ENCODE measurements around the gene ST7. TPM values are rescaled to one million over a fixed set of nuclear protein-coding genes. Genes with fewer than 3 reads are reported as not detected.

Gene ST7
- total and polyA plus RNA-seq, 2 of the 8 experiments (the other 6 are each of a cell fraction or from before 2014, with no cell fraction given): 16.3 to 18.0 TPM

GRCh38 chr7:117012696-117013095 is 59.4 kb downstream of the ST7 start:
- Histone ChIP-seq H3K18ac (ENCODE audit: extremely low read depth, low read length) (no peak overlapping the region), H3K14ac (ENCODE audit: insufficient read length) (no peak overlapping the region), H3K23ac (ENCODE audit: insufficient read length) (no peak overlapping the region), H4K91ac (replicated peaks; ENCODE audit: insufficient read length, low read length) (no peak overlapping the region), H3K9me3 (ENCODE audit: insufficient read depth in 2 of 2, low read depth in 1 of 2, low read length in 1 of 2) (no peaks in the 10 kb centered on the region), H3K4me2 (ENCODE audit: insufficient read depth in 1 of 2, low read depth in 2 of 2, low read length in 2 of 2) (no peak overlapping the region), H3K56ac (replicated peaks; ENCODE audit: insufficient read length, low read depth, low read length) (no peak overlapping the region), H2BK5ac (ENCODE audit: low read depth, low read length) (no peak overlapping the region), H4K5ac (ENCODE audit: insufficient read length, low read depth, low read length) (no peak overlapping the region), H3K79me1 (ENCODE audit: low read depth, low read length) (no peaks in the 10 kb centered on the region), H2AK5ac (ENCODE audit: low read depth, low read length) (no peak overlapping the region), H3K4ac (replicated peaks; ENCODE audit: insufficient read length, low read depth, low read length) (no peak overlapping the region), H2BK120ac (replicated peaks; ENCODE audit: low read depth, low read length) (no peak overlapping the region), H3K4me1 (replicated peaks in 1 of 4; ENCODE audit: control insufficient read depth in 3 of 4, insufficient read depth in 4 of 4, low read length in 3 of 4) (no peaks in the 10 kb centered on the region), H3K79me2 (ENCODE audit: control insufficient read depth in 1 of 2, insufficient read depth in 2 of 2, low read length in 2 of 2) (0 out of 4 replicates have a peak, but pooled peaks cover 0 to 4% of the 10 kb centered on the region in 2 experiments), H4K8ac (ENCODE audit: extremely low read depth, insufficient read depth, low read length) (no peak overlapping the region), H3K36me3 (ENCODE audit: control insufficient read depth in 2 of 4, insufficient read depth in 4 of 4, low read length in 3 of 4) (no peaks in the 10 kb centered on the region), H2BK20ac (ENCODE audit: low read length) (no peak overlapping the region), H3K4me3 (ENCODE audit: extremely low read depth in 1 of 4, insufficient read depth in 2 of 4, low read depth in 3 of 4, low read length in 4 of 4) (no peak overlapping the region), H4K20me1 (replicated peaks in 1 of 2; ENCODE audit: control insufficient read depth in 1 of 2, insufficient read depth in 2 of 2, low read length in 2 of 2) (no peaks in the 10 kb centered on the region), H2BK12ac (ENCODE audit: low read depth, low read length) (no peak overlapping the region), H3K27me3 (replicated peaks in 1 of 4; ENCODE audit: control insufficient read depth in 3 of 4, extremely low read depth in 1 of 4, insufficient read depth in 3 of 4, low read length in 3 of 4) (no peaks in the 10 kb centered on the region), H3K27ac (ENCODE audit: low read depth, low read length) (no peak overlapping the region), H2AFZ (ENCODE audit: low read length) (no peak overlapping the region), H3K23me2 (ENCODE audit: low read depth, low read length) (no peaks in the 10 kb centered on the region), H2BK15ac (ENCODE audit: low read length) (no peak overlapping the region), H3K9ac (replicated peaks in 1 of 4; ENCODE audit: extremely low read depth in 1 of 4, low read depth in 3 of 4, low read length in 3 of 4) (no peak overlapping the region)
- CTCF ChIA-PET (ENCODE audit: partially characterized antibody): interaction anchor here (0.7 to 5.1 kb wide), 20 partner anchors 11 to 618 kb away, joined by 3 to 32 read pairs (median 4); partner anchors contain the start of gene ST7
- DNase-seq (ENCODE audit: low read depth in 1 of 2, low spot score in 2 of 2) (no peak), FAIRE-seq (no peak)
- 86% methylated on average over 1 of the region's 1 CpG; no CpG with 5 or more reads in 1 of the 2 experiments for WGBS, 2 experiments (ENCODE audit: extremely low coverage in 1 of 2, insufficient coverage in 1 of 2, insufficient read length in 1 of 2, insufficient replicate concordance in 2 of 2, low coverage in 1 of 2, low lambda C conversion rate in 2 of 2, missing lambda C conversion rate in 1 of 2)
- POLR2A ChIA-PET (ENCODE audit: partially characterized antibody): interaction anchor here (1.0 kb wide), 1 partner anchor 58 kb away, joined by 3 read pairs; no protein-coding TSS in a partner anchor
- no peak for TF ChIP-seq KDM1A (IDR thresholded peaks at IDR 0.05; ENCODE audit: borderline replicate concordance, low read length)
- TF ChIP-seq RAD21 (IDR thresholded peaks at IDR 0.05 in 1 of 2, conservative IDR thresholded peaks at IDR 0.05 in 1 of 2; ENCODE audit: low read depth in 2 of 2, low read length in 2 of 2): peak; percentile 55 to 66
- peak in 2 of 3 experiments; percentile 37; a peak in 2 of 4 replicates for TF ChIP-seq CTCF (IDR thresholded peaks at IDR 0.05; ENCODE audit: control extremely low read depth in 1 of 3, insufficient read depth in 1 of 3, low read depth in 1 of 3, low read length in 3 of 3)

Data from H1 (cell line).